ENCODE results near the gene TBCD. TPM values are rescaled to one million over a fixed set of nuclear protein-coding genes. Genes with fewer than 3 reads are reported as not detected.

Gene TBCD
- total and polyA plus RNA-seq, 9 of the 15 experiments (the other 6 are each of a cell fraction or from before 2014, with no cell fraction given): 8.9 to 98.5 (median 28.0) TPM

DNA sequence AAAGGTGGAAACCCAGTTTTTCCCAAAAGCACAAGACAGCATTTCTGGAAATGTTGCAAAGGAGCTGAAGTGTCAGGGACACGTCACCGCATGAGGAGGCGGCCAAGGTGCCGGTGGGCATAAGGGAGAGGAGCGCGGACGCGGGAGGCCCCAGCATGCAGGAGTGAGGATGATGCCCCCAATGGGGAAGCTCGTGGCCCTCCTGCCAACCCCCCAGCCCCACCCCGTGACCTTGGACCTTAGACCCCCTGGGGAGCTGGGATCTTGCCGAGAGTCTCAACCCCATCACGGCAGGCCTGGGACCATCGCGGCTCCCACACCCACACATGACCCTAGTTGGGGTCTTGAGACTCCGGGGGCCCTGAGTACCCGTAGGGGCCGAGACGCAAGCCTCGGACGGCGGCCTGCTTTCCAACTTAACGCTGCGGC lies 208.1 kb downstream of the TBCD start (continued):
- TF ChIP-seq TSC22D4 (tag; IDR thresholded peaks at IDR 0.05) (no peak), EWSR1 (IDR thresholded peaks at IDR 0.05; ENCODE audit: borderline replicate concordance, low read depth, partially characterized antibody) (no peak), VEZF1 (CRISPR knock-in tag; IDR thresholded peaks at IDR 0.05) (no peak), COPS2 (conservative IDR thresholded peaks at IDR 0.05) (no peak), MECOM (CRISPR knock-in tag; IDR thresholded peaks at IDR 0.05) (no peak), C11orf30 (IDR thresholded peaks at IDR 0.05; ENCODE audit: low read depth) (no peak), TEAD2 (tag; IDR thresholded peaks at IDR 0.05) (no peak), MNT (conservative IDR thresholded peaks at IDR 0.05) (no peak)
- TF ChIP-seq, protein P1, sequence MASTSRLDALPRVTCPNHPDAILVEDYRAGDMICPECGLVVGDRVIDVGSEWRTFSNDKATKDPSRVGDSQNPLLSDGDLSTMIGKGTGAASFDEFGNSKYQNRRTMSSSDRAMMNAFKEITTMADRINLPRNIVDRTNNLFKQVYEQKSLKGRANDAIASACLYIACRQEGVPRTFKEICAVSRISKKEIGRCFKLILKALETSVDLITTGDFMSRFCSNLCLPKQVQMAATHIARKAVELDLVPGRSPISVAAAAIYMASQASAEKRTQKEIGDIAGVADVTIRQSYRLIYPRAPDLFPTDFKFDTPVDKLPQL (IDR thresholded peaks at IDR 0.05; ENCODE audit: extremely low read depth, insufficient read length): no peak
